ENCODE measurements around the gene TENM4.

TENM4 gene

DNA sequence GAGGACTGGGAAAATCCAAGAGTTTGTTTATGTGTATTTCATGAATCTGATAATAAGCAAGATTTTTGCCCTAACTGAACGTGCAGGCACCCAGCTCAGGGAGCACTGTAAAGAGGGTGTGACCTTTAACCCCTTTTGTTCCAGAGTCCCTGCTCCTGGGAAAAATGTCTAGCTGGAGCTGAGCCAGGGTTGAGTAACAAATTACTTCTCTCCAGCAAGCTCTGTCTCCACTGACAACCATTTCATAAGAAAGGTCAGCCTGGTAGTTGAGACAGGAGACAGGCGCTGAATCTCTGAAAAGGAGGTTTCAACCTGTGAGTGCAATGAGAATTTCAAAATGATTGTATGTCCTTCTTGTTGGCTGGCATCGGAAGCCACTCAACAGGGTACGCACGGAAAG lies 709.8 kb downstream of the TENM4 start:
- Histone ChIP-seq H3K9ac (ENCODE audit: low read depth, low read length, poor library complexity) (no peak overlapping the region), H3K27ac (replicated peaks; ENCODE audit: low read length) (no peak overlapping the region), H2BK12ac (ENCODE audit: low read length) (no peak overlapping the region), H4K8ac (ENCODE audit: low read depth, low read length) (no peak overlapping the region), H3K4me3 (ENCODE audit: low read length in 2 of 2) (no peak overlapping the region), H2AK5ac (ENCODE audit: low read depth, low read length) (no peak overlapping the region), H4K91ac (ENCODE audit: low read depth, low read length, poor library complexity) (no peak overlapping the region), H3K4me1 (ENCODE audit: control insufficient read depth in 2 of 2, insufficient read depth in 1 of 2, low read depth in 1 of 2, low read length in 2 of 2) (peaks cover 4% of the 10 kb centered on the region in 2 donors), H2AFZ (ENCODE audit: low read length) (no peak overlapping the region), H3K4me2 (ENCODE audit: insufficient read depth, low read length, poor library complexity, severe bottlenecking) (no peak overlapping the region), H3K4ac (ENCODE audit: low read length) (no peak overlapping the region), H2BK120ac (ENCODE audit: low read depth, low read length) (no peak overlapping the region), H3K14ac (ENCODE audit: low read length) (no peak overlapping the region), H2BK15ac (ENCODE audit: low read length) (no peak overlapping the region), H2BK5ac (ENCODE audit: low read length) (no peak overlapping the region), H3K18ac (ENCODE audit: low read length) (no peak overlapping the region), H3K23ac (ENCODE audit: low read depth, low read length, poor library complexity) (no peak overlapping the region), H3K9me3 (replicated peaks in 1 of 2; ENCODE audit: control insufficient read depth in 2 of 2, insufficient read depth in 1 of 2, low read depth in 1 of 2, low read length in 2 of 2) (no peaks in the 10 kb centered on the region), H3K79me1 (ENCODE audit: low read depth, low read length) (no peaks in the 10 kb centered on the region), H3K36me3 (replicated peaks in 1 of 2; ENCODE audit: control insufficient read depth in 2 of 2, insufficient read depth in 2 of 2, low read length in 2 of 2) (peaks cover 0 to 3% of the 10 kb centered on the region in 2 donors), H3K27me3 (ENCODE audit: control insufficient read depth in 3 of 3, insufficient read depth in 3 of 3, low read depth in 1 of 3, low read length in 3 of 3) (no peaks in the 10 kb centered on the region)
- WGBS, 2 donors (ENCODE audit: extremely low coverage in 2 of 2, insufficient read length in 2 of 2, insufficient replicate concordance in 1 of 2) = no CpG with 5 or more reads among the region's 5 CpGs
- no peak for DNase-seq (ENCODE audit: low spot score)

DNA sequence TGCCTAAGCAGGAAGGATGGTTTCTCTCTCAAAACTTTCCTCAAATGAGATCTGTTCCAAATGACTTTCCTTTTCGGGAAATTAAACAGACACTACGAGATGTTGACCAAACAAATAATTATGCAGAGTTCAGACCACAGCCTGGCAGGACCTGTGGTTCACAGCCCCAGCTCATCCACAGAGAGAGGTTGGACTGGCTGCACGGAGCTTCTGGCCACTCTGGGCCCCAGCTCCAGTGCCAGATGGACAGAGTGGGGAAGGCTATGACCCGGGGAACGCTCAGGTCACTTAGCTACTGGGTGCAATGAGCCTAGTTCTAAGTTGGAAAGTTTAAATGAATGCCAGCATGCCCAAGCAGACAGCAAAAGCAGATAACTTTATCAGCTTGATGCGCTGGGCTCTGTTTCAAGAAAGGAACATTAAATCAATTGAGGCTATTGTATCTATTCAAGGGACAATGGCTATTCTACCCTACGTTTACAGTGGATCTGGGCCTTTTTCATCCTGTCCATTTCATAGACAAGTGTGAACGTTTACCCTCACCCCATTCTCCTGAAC lies 710.5 kb downstream of the TENM4 start:
- Histone ChIP-seq H3K4me3 (ENCODE audit: low read length in 2 of 2) (no peak overlapping the region), H3K4me2 (ENCODE audit: insufficient read depth, low read length, poor library complexity, severe bottlenecking) (no peak overlapping the region), H4K91ac (ENCODE audit: low read depth, low read length, poor library complexity) (no peak overlapping the region), H2AK5ac (ENCODE audit: low read depth, low read length) (no peak overlapping the region), H3K9me3 (replicated peaks in 1 of 2; ENCODE audit: control insufficient read depth in 2 of 2, insufficient read depth in 1 of 2, low read depth in 1 of 2, low read length in 2 of 2) (no peaks in the 10 kb centered on the region), H2BK5ac (ENCODE audit: low read length) (no peak overlapping the region), H4K8ac (ENCODE audit: low read depth, low read length) (no peak overlapping the region), H3K27ac (replicated peaks; ENCODE audit: low read length) (no peak overlapping the region), H3K79me1 (ENCODE audit: low read depth, low read length) (no peaks in the 10 kb centered on the region), H3K4ac (ENCODE audit: low read length) (no peak overlapping the region), H2BK12ac (ENCODE audit: low read length) (no peak overlapping the region), H3K36me3 (replicated peaks in 1 of 2; ENCODE audit: control insufficient read depth in 2 of 2, insufficient read depth in 2 of 2, low read length in 2 of 2) (peaks cover under 1 to 4% of the 10 kb centered on the region in 2 donors), H3K23ac (ENCODE audit: low read depth, low read length, poor library complexity) (no peak overlapping the region), H3K18ac (ENCODE audit: low read length) (no peak overlapping the region), H2BK120ac (ENCODE audit: low read depth, low read length) (no peak overlapping the region), H3K14ac (ENCODE audit: low read length) (no peak overlapping the region), H2AFZ (ENCODE audit: low read length) (no peak overlapping the region), H3K9ac (ENCODE audit: low read depth, low read length, poor library complexity) (no peak overlapping the region), H3K4me1 (ENCODE audit: control insufficient read depth in 2 of 2, insufficient read depth in 1 of 2, low read depth in 1 of 2, low read length in 2 of 2) (peaks cover 4% of the 10 kb centered on the region in 2 donors), H2BK15ac (ENCODE audit: low read length) (no peak overlapping the region), H3K27me3 (ENCODE audit: control insufficient read depth in 3 of 3, insufficient read depth in 3 of 3, low read depth in 1 of 3, low read length in 3 of 3) (no peaks in the 10 kb centered on the region)
- no CpG with 5 or more reads among the region's 8 CpGs for WGBS, 2 donors (ENCODE audit: extremely low coverage in 2 of 2, insufficient read length in 2 of 2, insufficient replicate concordance in 1 of 2)
- DNase-seq (ENCODE audit: low spot score) = no peak

DNA sequence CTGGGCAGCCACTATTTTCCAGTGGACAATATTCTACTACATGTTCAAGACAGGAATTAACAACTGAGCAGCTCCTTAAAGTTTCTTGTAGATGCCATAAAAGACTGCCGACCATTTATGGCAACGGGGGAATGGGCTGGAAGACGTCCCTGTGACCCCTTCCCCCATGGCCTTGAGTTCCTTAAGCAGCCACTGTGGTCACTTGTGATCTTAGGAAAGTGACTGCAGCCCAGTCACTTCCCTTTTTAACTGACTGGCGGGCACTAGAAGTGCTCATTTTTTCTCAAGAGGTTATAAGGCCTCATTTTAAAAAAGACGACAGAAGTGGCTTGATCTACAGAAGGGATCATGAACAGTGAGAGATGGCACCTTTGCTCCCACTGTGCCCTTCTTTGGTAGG lies 713.0 kb downstream of the TENM4 start:
- Histone ChIP-seq H2BK15ac (ENCODE audit: low read length) (no peak overlapping the region), H3K4me3 (ENCODE audit: low read length in 2 of 2) (no peak overlapping the region), H3K79me1 (ENCODE audit: low read depth, low read length) (no peaks in the 10 kb centered on the region), H2BK12ac (ENCODE audit: low read length) (no peak overlapping the region), H3K4ac (ENCODE audit: low read length) (no peak overlapping the region), H3K18ac (ENCODE audit: low read length) (no peak overlapping the region), H2BK5ac (ENCODE audit: low read length) (no peak overlapping the region), H3K23ac (ENCODE audit: low read depth, low read length, poor library complexity) (no peak overlapping the region), H3K4me2 (ENCODE audit: insufficient read depth, low read length, poor library complexity, severe bottlenecking) (no peak overlapping the region), H2BK120ac (ENCODE audit: low read depth, low read length) (no peak overlapping the region), H3K4me1 (ENCODE audit: control insufficient read depth in 2 of 2, insufficient read depth in 1 of 2, low read depth in 1 of 2, low read length in 2 of 2) (peaks cover 4% of the 10 kb centered on the region in 2 donors), H4K91ac (ENCODE audit: low read depth, low read length, poor library complexity) (no peak overlapping the region), H3K27ac (replicated peaks; ENCODE audit: low read length) (no peak overlapping the region), H3K9me3 (replicated peaks in 1 of 2; ENCODE audit: control insufficient read depth in 2 of 2, insufficient read depth in 1 of 2, low read depth in 1 of 2, low read length in 2 of 2) (no peaks in the 10 kb centered on the region), H2AK5ac (ENCODE audit: low read depth, low read length) (no peak overlapping the region), H4K8ac (ENCODE audit: low read depth, low read length) (no peak overlapping the region), H2AFZ (ENCODE audit: low read length) (no peak overlapping the region), H3K36me3 (replicated peaks in 1 of 2; ENCODE audit: control insufficient read depth in 2 of 2, insufficient read depth in 2 of 2, low read length in 2 of 2) (peaks cover 3 to 12% of the 10 kb centered on the region in 2 donors), H3K14ac (ENCODE audit: low read length) (no peak overlapping the region), H3K27me3 (ENCODE audit: control insufficient read depth in 3 of 3, insufficient read depth in 3 of 3, low read depth in 1 of 3, low read length in 3 of 3) (no peaks in the 10 kb centered on the region), H3K9ac (ENCODE audit: low read depth, low read length, poor library complexity) (no peak overlapping the region)
- no CpG with 5 or more reads among the region's 5 CpGs for WGBS, 2 donors (ENCODE audit: extremely low coverage in 2 of 2, insufficient read length in 2 of 2, insufficient replicate concordance in 1 of 2)
- DNase-seq (ENCODE audit: low spot score) = no peak

DNA sequence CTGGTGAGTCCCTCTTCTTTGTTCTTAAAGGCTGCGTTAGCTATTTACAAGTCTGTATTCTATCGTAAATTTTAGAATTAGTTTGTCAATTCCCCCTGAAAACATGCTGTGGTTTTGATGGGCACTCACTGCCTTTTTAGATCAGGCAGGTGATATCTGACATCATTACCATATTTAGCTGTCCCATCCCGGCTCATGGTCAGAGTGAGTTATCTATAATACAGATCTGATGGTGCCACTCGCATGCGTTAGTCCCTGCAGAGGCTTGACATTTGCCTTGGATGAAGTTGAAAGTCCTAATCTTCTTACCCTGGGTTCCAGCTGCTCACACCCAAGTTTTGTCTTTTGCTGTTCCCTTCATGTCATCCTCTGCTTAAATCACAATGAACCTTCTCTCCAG lies 715.6 kb downstream of the TENM4 start:
- no peak for DNase-seq (ENCODE audit: low spot score)
- Histone ChIP-seq H2AFZ (ENCODE audit: low read length) (no peak overlapping the region), H3K14ac (ENCODE audit: low read length) (no peak overlapping the region), H3K9ac (ENCODE audit: low read depth, low read length, poor library complexity) (no peak overlapping the region), H4K8ac (ENCODE audit: low read depth, low read length) (no peak overlapping the region), H2BK15ac (ENCODE audit: low read length) (no peak overlapping the region), H3K79me1 (ENCODE audit: low read depth, low read length) (no peaks in the 10 kb centered on the region), H2BK5ac (ENCODE audit: low read length) (no peak overlapping the region), H3K9me3 (replicated peaks in 1 of 2; ENCODE audit: control insufficient read depth in 2 of 2, insufficient read depth in 1 of 2, low read depth in 1 of 2, low read length in 2 of 2) (no peaks in the 10 kb centered on the region), H3K18ac (ENCODE audit: low read length) (no peak overlapping the region), H3K27ac (replicated peaks; ENCODE audit: low read length) (no peak overlapping the region), H3K4me2 (ENCODE audit: insufficient read depth, low read length, poor library complexity, severe bottlenecking) (no peak overlapping the region), H3K27me3 (ENCODE audit: control insufficient read depth in 3 of 3, insufficient read depth in 3 of 3, low read depth in 1 of 3, low read length in 3 of 3) (no peaks in the 10 kb centered on the region), H2BK12ac (ENCODE audit: low read length) (no peak overlapping the region), H4K91ac (ENCODE audit: low read depth, low read length, poor library complexity) (no peak overlapping the region), H3K4ac (ENCODE audit: low read length) (no peak overlapping the region), H3K36me3 (replicated peaks in 1 of 2; ENCODE audit: control insufficient read depth in 2 of 2, insufficient read depth in 2 of 2, low read length in 2 of 2) (peaks cover 5 to 20% of the 10 kb centered on the region in 2 donors), H3K23ac (ENCODE audit: low read depth, low read length, poor library complexity) (no peak overlapping the region), H3K4me3 (ENCODE audit: low read length in 2 of 2) (no peak overlapping the region), H3K4me1 (ENCODE audit: control insufficient read depth in 2 of 2, insufficient read depth in 1 of 2, low read depth in 1 of 2, low read length in 2 of 2) (peaks cover 0 to 3% of the 10 kb centered on the region in 2 donors), H2AK5ac (ENCODE audit: low read depth, low read length) (no peak overlapping the region), H2BK120ac (ENCODE audit: low read depth, low read length) (no peak overlapping the region)
- WGBS, 2 donors (ENCODE audit: extremely low coverage in 2 of 2, insufficient read length in 2 of 2, insufficient replicate concordance in 1 of 2) = no CpG with 5 or more reads among the region's 5 CpGs
